HG03025 (cell line): Measurements from ENCODE around the gene U2AF2.

ENCODE experiments used
- ATAC-seq: cut with Tn5 transposase; IDR thresholded peaks from one replicate; pipeline ENCODE4 v1.9.1; 2021; ENCODE audit warnings: mild to moderate bottlenecking, moderate library complexity; ENCODE audit not compliant: unreplicated experiment, low FRiP score

U2AF2 gene

GRCh38 chr19:55673465-55673864 is 18.6 kb downstream of the U2AF2 start:
- ATAC-seq: no peak

DNA sequence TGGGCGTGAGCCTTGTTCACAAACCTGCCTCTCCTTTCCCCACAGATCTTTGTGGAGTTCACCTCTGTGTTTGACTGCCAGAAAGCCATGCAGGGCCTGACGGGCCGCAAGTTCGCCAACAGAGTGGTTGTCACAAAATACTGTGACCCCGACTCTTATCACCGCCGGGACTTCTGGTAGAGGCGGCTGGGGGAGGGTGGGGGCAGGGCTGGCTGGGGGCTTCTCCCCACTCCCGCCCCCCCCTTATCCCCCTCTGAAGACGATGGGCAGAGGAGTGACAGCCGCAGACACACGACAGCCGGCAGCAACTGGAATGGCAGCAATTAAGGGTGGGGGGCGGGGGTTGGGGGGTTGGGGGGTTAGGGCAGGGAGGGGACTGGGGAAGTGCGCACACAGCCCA is 19.1 kb downstream of the U2AF2 start:
- ATAC-seq: no peak

DNA sequence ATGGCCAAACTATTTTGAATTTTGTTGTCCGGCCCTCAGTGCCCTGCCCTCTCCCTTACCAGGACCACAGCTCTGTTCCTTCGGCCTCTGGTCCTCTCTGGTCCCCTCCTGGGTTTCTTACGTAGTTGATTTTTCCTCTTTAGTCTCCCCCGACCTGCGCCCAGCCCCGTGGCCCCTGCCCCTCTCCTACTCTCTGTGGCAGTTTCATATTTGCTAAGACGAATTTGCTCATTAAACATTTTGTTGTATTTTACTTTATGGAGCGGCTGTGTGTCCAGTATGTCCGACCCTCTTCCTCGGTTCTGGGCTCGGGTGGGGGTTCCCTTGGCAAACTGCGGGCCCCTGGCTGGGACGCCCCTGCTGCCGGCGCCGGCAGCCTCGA is 19.6 kb downstream of the U2AF2 start:
- no peak for ATAC-seq

DNA sequence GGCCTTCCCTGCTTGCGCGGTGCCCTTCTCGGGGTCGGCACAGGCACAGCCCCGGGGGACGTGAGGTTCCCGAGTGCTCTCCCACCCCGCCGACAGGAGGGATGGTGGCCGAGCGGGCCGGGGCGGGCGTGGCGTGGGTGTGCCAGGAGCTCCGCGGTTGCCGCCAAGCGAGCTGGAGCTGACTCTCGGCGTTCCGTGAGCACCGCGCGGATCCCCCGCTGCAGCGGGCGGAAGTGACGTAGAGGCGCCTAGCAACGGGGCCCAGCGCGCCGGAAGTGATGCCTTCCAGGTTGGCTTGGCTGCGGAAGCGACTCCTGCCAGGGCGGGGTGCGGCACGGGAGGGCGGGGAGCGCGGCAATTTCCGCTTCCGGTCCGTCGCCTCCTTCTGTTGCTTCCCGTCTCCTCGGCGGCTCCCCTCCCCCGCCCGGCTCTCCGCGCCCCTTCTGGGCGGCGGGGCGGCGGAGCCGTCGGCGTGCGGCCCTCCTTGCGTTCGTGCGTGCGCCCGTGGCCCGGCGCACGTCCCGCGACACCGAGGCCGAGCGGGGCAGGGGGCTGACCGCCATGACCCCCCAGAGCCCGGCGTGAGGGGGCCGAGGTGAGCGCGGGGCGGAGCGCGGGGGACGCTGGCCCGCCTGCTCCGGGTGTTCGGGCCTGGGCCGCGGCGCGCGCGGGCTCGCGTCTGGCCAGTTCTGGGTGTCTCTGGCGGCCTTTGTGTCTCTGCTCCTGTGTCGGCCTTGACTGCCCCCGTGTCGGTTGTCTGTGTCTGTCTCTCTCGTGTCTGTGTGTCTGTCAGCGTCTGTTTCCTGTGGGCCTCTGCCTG is 20.2 kb downstream of the U2AF2 start, which contains the start of gene EPN1:
EPN1 (plus strand) TSS at position 386 of the 820 bp plus-strand sequence. CDS start 3,402 bp downstream, outside the sequence.
- peak; percentile 52 for ATAC-seq

DNA sequence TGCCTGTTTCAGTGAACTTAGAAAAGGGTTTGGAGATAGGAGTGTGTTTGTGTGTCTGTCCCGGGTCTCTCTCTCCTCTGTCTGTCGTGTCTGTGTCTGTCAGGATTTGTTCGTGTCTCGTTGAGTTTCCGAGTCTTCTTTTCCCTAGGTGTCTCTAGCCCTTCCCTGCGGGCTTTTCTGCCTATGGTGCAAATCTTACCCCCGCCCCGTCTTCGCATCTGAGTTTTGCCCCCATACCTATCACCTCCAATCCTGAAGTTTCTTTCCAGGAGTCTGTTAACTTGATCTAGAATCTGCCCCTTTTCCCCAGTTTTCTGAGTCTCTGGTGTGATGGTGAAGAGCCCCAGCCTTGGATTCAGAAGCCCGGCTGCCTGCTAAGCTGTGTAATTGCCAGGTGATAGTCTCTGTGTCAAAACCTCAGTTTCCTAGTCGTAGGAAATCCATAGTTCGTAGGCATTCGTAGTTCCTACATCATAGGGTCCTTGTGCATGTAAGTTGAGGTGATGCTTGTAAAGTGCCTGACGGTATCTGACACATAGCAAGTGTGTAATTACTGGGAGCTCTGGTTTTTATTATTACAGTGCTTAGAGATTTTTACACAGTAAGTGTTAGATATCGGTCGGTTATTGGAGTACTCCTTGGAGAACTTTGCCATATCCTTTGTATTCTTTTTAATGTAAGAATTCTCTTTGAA is 21.0 kb downstream of the U2AF2 start:
- ATAC-seq: no peak

- ATAC-seq: no peak
These were observed 21.5 kb downstream of the U2AF2 start for GRCh38 chr19:55676383-55676782.

DNA sequence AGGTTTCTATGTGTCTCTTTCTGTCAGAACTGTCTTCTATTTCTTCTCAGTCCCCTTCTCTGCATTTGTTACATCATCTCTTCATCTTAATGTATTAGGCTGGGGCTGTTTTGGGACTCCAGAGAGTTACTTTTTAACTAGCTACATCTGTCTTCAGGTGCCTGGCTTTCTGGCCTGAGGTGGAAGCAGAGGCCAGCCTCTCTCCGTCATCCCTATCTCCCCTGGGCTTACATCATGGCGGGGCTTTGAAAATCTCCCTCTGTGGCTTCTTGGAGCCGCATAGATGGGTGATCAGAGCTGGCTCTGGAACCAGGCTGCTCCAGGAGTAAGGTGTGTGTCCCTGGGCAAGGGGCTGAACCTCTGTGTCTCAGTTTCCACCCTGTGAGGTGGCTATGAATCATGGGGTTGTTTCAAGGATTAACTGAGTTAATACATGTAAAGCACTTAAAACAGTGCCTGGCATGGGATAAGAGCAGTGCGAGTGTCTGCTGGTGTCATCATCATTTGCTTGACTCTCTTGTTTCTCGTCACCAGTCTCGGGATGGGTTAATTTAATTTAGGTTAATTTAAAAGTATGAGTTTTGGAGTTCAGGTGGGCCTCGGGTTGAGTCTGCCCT is 22.2 kb downstream of the U2AF2 start:
- ATAC-seq: no peak

- no peak for ATAC-seq
These were observed 22.8 kb downstream of the U2AF2 start for GRCh38 chr19:55677572-55678028.

DNA sequence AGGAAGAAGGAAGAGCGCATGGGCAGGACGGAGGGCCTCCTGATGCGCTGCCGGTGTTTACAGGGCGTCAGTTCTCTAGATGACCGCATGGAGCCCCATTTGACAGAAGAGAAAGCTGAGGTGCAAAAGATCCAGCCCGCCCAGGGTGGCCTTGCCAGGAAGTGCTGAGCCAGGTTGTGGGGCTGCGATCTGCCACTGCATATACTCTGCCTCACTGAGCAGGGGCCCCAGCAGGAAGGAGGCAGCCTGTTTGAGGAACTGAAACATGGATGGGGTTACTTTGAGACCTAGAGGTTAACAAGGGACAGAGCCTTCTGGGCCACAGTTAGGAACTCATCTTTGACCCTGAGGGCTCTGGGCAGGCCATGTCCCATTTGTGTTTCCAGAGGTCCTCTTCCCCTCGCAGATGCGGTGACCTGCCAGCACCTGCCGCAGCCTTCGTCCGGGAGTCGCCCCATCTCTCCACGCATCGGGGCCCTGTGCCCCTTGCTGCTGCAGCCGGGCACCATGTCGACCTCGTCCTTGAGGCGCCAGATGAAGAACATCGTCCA is 23.4 kb downstream of the U2AF2 start:
- peak; percentile 56 for ATAC-seq

DNA sequence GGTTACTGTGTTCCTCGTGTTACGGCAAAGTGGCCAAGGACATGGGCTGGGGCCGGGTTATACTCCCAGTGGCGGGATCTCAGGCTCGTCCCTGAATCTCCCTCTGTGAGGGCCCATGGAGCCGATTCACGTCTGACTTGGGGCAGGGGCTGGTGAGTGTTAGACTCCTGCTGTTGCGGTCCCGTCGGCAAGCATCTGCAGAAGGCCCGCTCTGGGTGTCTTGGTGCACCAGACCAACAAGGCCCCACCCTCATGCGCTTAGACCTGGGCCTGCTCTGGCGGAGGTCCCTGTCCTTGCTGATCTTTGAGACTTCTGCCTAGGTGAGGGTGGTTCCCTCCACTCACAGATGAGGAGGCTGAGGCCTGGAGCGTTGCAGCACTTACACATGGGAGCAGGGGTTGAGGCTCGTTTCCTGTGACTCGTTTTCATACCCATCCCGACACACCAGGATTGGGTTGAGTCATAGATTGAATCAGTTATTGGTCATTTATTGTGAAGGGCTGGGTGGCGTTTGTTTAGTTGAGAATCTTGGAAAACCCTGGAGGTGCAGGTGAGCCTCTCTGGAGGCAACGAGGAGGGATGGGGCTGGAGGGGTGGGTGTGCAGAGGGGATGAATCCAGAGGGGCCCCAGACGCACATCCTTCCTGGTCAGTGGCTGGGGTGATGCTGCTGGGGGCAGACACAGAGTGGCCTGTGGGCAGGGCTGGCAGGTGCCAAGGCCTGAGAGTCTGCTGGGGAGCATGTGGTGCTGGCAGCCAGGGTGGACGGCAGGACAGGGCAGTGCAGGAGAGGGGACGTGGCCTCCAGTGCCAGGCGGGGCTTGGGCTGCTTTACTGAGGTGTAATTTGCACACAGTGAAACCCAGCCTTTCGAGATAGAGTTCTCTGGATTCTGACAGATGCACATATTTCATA is 24.8 kb downstream of the U2AF2 start:
- ATAC-seq: no peak

- ATAC-seq: no peak
These were observed 25.7 kb downstream of the U2AF2 start for GRCh38 chr19:55680339-55681130.

- ATAC-seq: no peak
These were observed 26.6 kb downstream of the U2AF2 start for GRCh38 chr19:55681131-55682092.

- no peak for ATAC-seq
These were observed 28.8 kb downstream of the U2AF2 start for GRCh38 chr19:55683449-55684261.

- ATAC-seq: no peak
These were observed 30.3 kb downstream of the U2AF2 start for GRCh38 chr19:55684946-55685681.

- ATAC-seq: no peak
These were observed 30.9 kb downstream of the U2AF2 start for GRCh38 chr19:55685776-55686175.

DNA sequence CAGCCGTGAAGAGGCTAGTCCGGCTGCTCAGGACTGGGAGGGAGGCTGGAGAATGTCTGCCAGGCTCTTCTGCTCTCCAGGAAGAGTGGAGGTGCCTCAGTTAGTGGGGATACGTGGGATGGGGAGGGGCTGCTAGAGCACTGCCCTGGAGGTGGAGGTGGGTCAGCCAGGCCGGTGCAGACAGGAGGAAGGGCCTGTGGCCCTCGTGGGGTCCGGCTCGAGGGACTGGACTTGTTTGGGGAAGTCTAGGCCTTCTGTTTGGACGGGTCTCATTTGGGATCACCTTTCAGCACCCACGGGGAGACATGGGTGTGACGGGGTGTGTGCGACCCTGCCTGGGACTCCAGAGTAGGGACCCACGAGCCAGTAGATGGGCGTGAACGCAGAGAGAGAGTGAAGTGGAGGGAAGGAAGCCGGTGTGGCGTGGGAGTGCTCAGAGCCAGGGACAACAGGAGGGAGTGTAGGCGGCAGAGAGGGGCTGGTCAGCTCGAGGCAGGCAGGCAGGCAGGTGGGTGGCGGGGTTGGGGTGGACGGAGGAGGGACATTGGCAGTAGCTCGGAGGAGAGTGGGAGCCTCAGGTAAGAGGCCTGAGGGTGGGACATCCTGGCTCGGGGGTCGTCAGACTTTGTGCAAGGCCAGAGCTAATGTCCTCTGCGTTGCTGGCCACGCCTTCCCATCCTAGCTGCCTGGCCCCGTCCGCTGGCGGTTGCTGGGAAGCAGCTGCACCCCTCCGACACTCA is 31.6 kb downstream of the U2AF2 start:
- no peak for ATAC-seq
